Endothelial cell of umbilical vein (primary cell): ENCODE measurements around the gene RBAK.
"Not testable (repeated sequence)": the region's sequence is repeated elsewhere in the genome, so short reads cannot be mapped to it uniquely, and the experiment has no call there.

Source experiments
- CTCF ChIP-seq, 2 donors: IDR thresholded peaks; 1 replicate in 1 of 2; 2 replicates in 1 of 2; pipeline ENCODE4 v1.5.1; 2011; ENCODE audit warnings: low read length in 2 of 2, mild to moderate bottlenecking in 2 of 2, moderate library complexity in 2 of 2, control low read depth in 1 of 2, inconsistent platforms in 1 of 2, low read depth in 1 of 2; ENCODE audit not compliant: insufficient read depth in 1 of 2; ENCODE audit errors: extremely low read depth in 1 of 2
- FOS ChIP-seq: IDR thresholded peaks from 2 replicates; pipeline ENCODE4 v1.6.1; 2011; ENCODE audit warnings: mild to moderate bottlenecking, low read length, moderate library complexity, borderline replicate concordance; ENCODE audit not compliant: insufficient read depth

GRCh38 chr7:5075187-5075586 lies 29.5 kb downstream of the RBAK start:
- not testable (repeated sequence) for TF ChIP-seq FOS; CTCF (IDR thresholded peaks at IDR 0.05; ENCODE audit: extremely low read depth in 1 of 2, insufficient read depth in 1 of 2, low read depth in 1 of 2, low read length in 2 of 2)
